Loucy (cell line): ENCODE data around the gene FHIT.

ENCODE experiments used
- H2AFZ ChIP-seq: fragments of 200-600 bp; sonication (generic); 2 replicates; pipeline ENCODE4 v1.6.0; 2016; ENCODE audit warnings: antibody characterized with exemption, mild to moderate bottlenecking, low read length, moderate library complexity
- H3F3A ChIP-seq: fragments of 200-600 bp; 2 replicates; pipeline ENCODE4 v1.6.0; 2016; ENCODE audit warnings: antibody characterized with exemption, low read depth, mild to moderate bottlenecking
- H3K27me3 ChIP-seq: fragments of 200-600 bp; sonication (generic); 2 replicates; pipeline ENCODE4 v1.6.1; 2014; ENCODE audit warnings: low read length, mild to moderate bottlenecking; ENCODE audit not compliant: insufficient read depth, poor library complexity, severe bottlenecking
- H3K36me3 ChIP-seq: fragments of 200-600 bp; sonication (generic); 2 replicates; pipeline ENCODE4 v1.6.1; 2016; ENCODE audit warnings: low read length; ENCODE audit not compliant: insufficient read depth
- H3K4me1 ChIP-seq: fragments of 200-600 bp; sonication (generic); 2 replicates; pipeline ENCODE4 v1.5.1; 2014; ENCODE audit warnings: low read length, mild to moderate bottlenecking; ENCODE audit not compliant: insufficient read depth, poor library complexity, severe bottlenecking
- H3K4me2 ChIP-seq: fragments of 200-600 bp; sonication (generic); 2 replicates; pipeline ENCODE4 v1.6.0; 2014; ENCODE audit warnings: antibody characterized with exemption, low read length, low read depth, mild to moderate bottlenecking; ENCODE audit not compliant: poor library complexity, severe bottlenecking
- H3K4me3 ChIP-seq: fragments of 200-600 bp; sonication (generic); 2 replicates; pipeline ENCODE4 v1.5.1; 2014; ENCODE audit warnings: low read length, mild to moderate bottlenecking, mixed read lengths; ENCODE audit not compliant: poor library complexity, severe bottlenecking
- H3K79me2 ChIP-seq: fragments of 200-600 bp; sonication (generic); 2 replicates; pipeline ENCODE4 v1.6.1; 2014; ENCODE audit warnings: low read length; ENCODE audit not compliant: insufficient read depth
- H3K9ac ChIP-seq: fragments of 200-600 bp; sonication (generic); 2 replicates; pipeline ENCODE4 v1.6.0; 2014; ENCODE audit warnings: mild to moderate bottlenecking, low read depth, low read length, moderate library complexity; ENCODE audit not compliant: poor library complexity, severe bottlenecking
- H3K9me2 ChIP-seq: fragments of 200-600 bp; sonication (generic); replicated peaks from 2 replicates; pipeline ENCODE4 v1.6.1; 2016; ENCODE audit warnings: low read depth, low read length, mixed read lengths
- H3K9me3 ChIP-seq: fragments of 200-600 bp; sonication (generic); 2 replicates; pipeline ENCODE4 v1.6.1; 2014; ENCODE audit warnings: mild to moderate bottlenecking, antibody characterized with exemption, low read length, low read depth; ENCODE audit not compliant: insufficient read depth
- H4K20me1 ChIP-seq: fragments of 200-600 bp; sonication (generic); 2 replicates; pipeline ENCODE4 v1.6.0; 2014; ENCODE audit warnings: antibody characterized with exemption, low read length, mild to moderate bottlenecking; ENCODE audit not compliant: insufficient read depth, poor library complexity, severe bottlenecking
- CTCF ChIP-seq: fragments of 200-600 bp; sonication (generic); conservative IDR thresholded peaks from 2 replicates; pipeline ENCODE4 v1.5.1; 2014; ENCODE audit warnings: mild to moderate bottlenecking, antibody characterized with exemption, low read length
- EZH2phosphoT487 ChIP-seq: fragments of 200-600 bp; IDR thresholded peaks from 2 replicates; pipeline ENCODE4 v1.6.1; 2018; ENCODE audit warnings: antibody characterized with exemption, mild to moderate bottlenecking, moderate library complexity, borderline replicate concordance

The FHIT gene

GRCh38 chr3:61251174-61251972 lies at the start of gene FHIT:
Gene FHIT (minus strand): TSS chr3:61251452.
- H3K9me3 ChIP-seq, result no peaks in the 10 kb centered on the region
- H3K36me3 ChIP-seq, result no peaks in the 10 kb centered on the region
- TF ChIP-seq EZH2phosphoT487, result no peak
- TF ChIP-seq CTCF, result no peak
- no peaks in the 10 kb centered on the region for H3F3A ChIP-seq
- peak within 1 kb of the TSS; percentile 77 for H3K9ac ChIP-seq
- peak within 1 kb of the TSS; percentile 89 for H3K4me3 ChIP-seq
- peak within 1 kb of the TSS; percentile 91 for H3K4me2 ChIP-seq
- H3K27me3 ChIP-seq, result no peaks in the 10 kb centered on the region
- H4K20me1 ChIP-seq, result no peaks in the 10 kb centered on the region
- H3K79me2 ChIP-seq, result no peaks in the 10 kb centered on the region
- peak within 1 kb of the TSS; percentile 94 for H2AFZ ChIP-seq
- H3K9me2 ChIP-seq, result no peaks in the 10 kb centered on the region
- H3K4me1 ChIP-seq, result peaks cover 23% of the 10 kb centered on the region

- Histone ChIP-seq H3K4me2 (no peak overlapping the region), H3K9me3 (no peaks in the 10 kb centered on the region), H3K4me1 (no peaks in the 10 kb centered on the region), H2AFZ (no peak overlapping the region), H3K36me3 (no peaks in the 10 kb centered on the region), H4K20me1 (no peaks in the 10 kb centered on the region), H3K27me3 (no peaks in the 10 kb centered on the region), H3K4me3 (no peak overlapping the region), H3F3A (no peaks in the 10 kb centered on the region), H3K9ac (no peak overlapping the region), H3K9me2 (no peaks in the 10 kb centered on the region), H3K79me2 (no peaks in the 10 kb centered on the region)
- TF ChIP-seq CTCF (no peak), EZH2phosphoT487 (no peak)
Measured at GRCh38 chr3:61300786-61301185, 49.5 kb upstream of the FHIT start.

- H3K79me2 ChIP-seq, result no peaks in the 10 kb centered on the region
- H3K36me3 ChIP-seq, result no peaks in the 10 kb centered on the region
- TF ChIP-seq CTCF (no peak), EZH2phosphoT487 (no peak)
- no peak overlapping the region for H3K9ac ChIP-seq
- no peaks in the 10 kb centered on the region for H3K9me2 ChIP-seq
- H2AFZ ChIP-seq, result no peak overlapping the region
- H3K4me3 ChIP-seq, result no peak overlapping the region
- no peaks in the 10 kb centered on the region for H3F3A ChIP-seq
- H4K20me1 ChIP-seq, result no peaks in the 10 kb centered on the region
- H3K9me3 ChIP-seq, result no peaks in the 10 kb centered on the region
- H3K4me2 ChIP-seq, result no peak overlapping the region
- H3K4me1 ChIP-seq, result no peaks in the 10 kb centered on the region
- no peaks in the 10 kb centered on the region for H3K27me3 ChIP-seq
Measured at GRCh38 chr3:61300006-61300380, 48.7 kb upstream of the FHIT start.
